Heart right ventricle (tissue), 16 donors: Measurements from ENCODE around the gene PNMA8A. TPM values are rescaled to one million over a fixed set of nuclear protein-coding genes. Genes with fewer than 3 reads are reported as not detected.

Experiments
- ATAC-seq, 8 donors: fragments of 200-7000 bp; cut with Tn5 transposase; one replicate each; pipeline ENCODE4 v1.9.1; 2020; ENCODE audit warnings: mild to moderate bottlenecking in 8 of 8, moderate library complexity in 8 of 8, moderate number of reproducible peaks in 1 of 8
- DNase-seq, 2 donors: peaks; one replicate each; pipeline ENCODE4 v3.0.0-alpha.2; 2020
- H3K27ac ChIP-seq, 10 donors: fragments of 200-600 bp; sonication (generic) in 2 of 10; one replicate each; pipeline versions ENCODE4 v1.5.0 to v1.8.0; 2020 to 2022; ENCODE audit warnings: mild to moderate bottlenecking in 3 of 10
- H3K27me3 ChIP-seq, 7 donors: fragments of 200-600 bp; one replicate each; pipeline ENCODE4 v1.8.0; 2021 to 2022; ENCODE audit warnings: mild to moderate bottlenecking in 2 of 7
- H3K36me3 ChIP-seq, 9 donors: fragments of 200-600 bp; sonication (generic) in 1 of 9; one replicate each; pipeline versions ENCODE4 v1.5.0 to v1.8.0; 2020 to 2022; ENCODE audit warnings: mild to moderate bottlenecking in 2 of 9
- H3K4me1 ChIP-seq, 9 donors: fragments of 200-600 bp; sonication (generic) in 1 of 9; one replicate each; pipeline versions ENCODE4 v1.5.0 to v1.8.0; 2020 to 2022; ENCODE audit warnings: mild to moderate bottlenecking in 4 of 9
- H3K4me3 ChIP-seq, 10 donors: fragments of 200-600 bp; sonication (generic) in 2 of 10; one replicate each; pipeline versions ENCODE4 v1.5.0 to v1.8.0; 2020 to 2022; ENCODE audit warnings: mild to moderate bottlenecking in 7 of 10, moderate library complexity in 2 of 10
- H3K9me3 ChIP-seq, 11 donors: fragments of 200-600 bp in 10 of 11; sonication (generic) in 2 of 11; one replicate each; pipeline versions ENCODE4 v1.5.0 to v1.8.0; 2013 to 2022; ENCODE audit warnings: mild to moderate bottlenecking in 2 of 11, control low read depth in 1 of 11, moderate library complexity in 1 of 11
- WGBS, 2 donors: extraction: QIAGEN DNeasy Blood & Tissue Kit; methylation state at CpG; one replicate each; pipeline ENCODE4 v1.1.7; 2013; ENCODE audit warnings: inconsistent platforms in 1 of 2; 5-methylcytosine and 5-hydroxymethylcytosine counted together
- intact Hi-C, 10 donors: fragments of 100-400 bp; cut with DNase I; formaldehyde crosslinking; loops; one replicate each; pipeline versions ENCODE4 v1.11.1 to v1.14.2; 2022
- polyA plus RNA-seq, 2 donors: library from polyadenylated mRNA; stranded (reverse); fragments of 200-250 nt; gene quantifications; one replicate each; pipeline ENCODE4 v1.2.3, GENCODE V29; 2013
- total RNA-seq, 10 donors: library from RNA; stranded (reverse); fragmentation: NEBNext Ultra II Directional in 3 of 10; extraction: Animal tissue kit (Norgen Biotek cat#: 25700) in 3 of 10; gene quantifications; one replicate each; pipeline versions ENCODE4 v1.2.1 to v1.2.4, GENCODE V29; 2021 to 2023
- TF ChIP-seq, protein P1 (sequence below), 9 donors: fragments of 200-600 bp; sonication (generic) in 2 of 9; IDR thresholded peaks; one replicate each; pipeline versions ENCODE4 v1.5.0 to v1.8.0; 2021 to 2022; ENCODE audit warnings: antibody characterized with exemption in 9 of 9, mild to moderate bottlenecking in 5 of 9, moderate library complexity in 1 of 9
- donor health status: Arrhythmogenic right ventricular cardiomyopathy.
- donor health status: ischemic (EF 13 %, LVEDD 7.1; RV severe dilation, severe dysfunction).
- donor health status: healthy with polysubstance abuse.
- donor health status: DM: no; HTN: yes; CAD: no.
- donor health status: DM: no; HTN: no; CAD: no.
- donor health status: ischemic (EF 25% LVEDD 6.9; RV normal size, moderate dysfunction).
- donor health status: ischemic (EF 25% LVEDD 5.7; RV mildly dilated, moderate dysfunction).
- donor health status: healthy.
- donor health status: DM: yes; HTN: yes; CAD: no.
- donor health status: Ischemic cardiomyopathy.
- donor health status: ischemic (EF 35%, LVEDD 5.7; RV mildly dilated, moderate dysfunction).
- donor health status: nonischemic (EF 11% LVEDD 7.7; RV severe dilation, severe dysfunction).
- donor health status: DM: yes; HTN: yes; CAD: no.
- donor health status: PGD.
- donor health status: ischemic (EF 29% LVEDD 5.4; RV normal size, mild dysfunction).
- donor health status: nonischemic (EF 23%, LVEDD 6.1; RV moderate dilation, normal function).

The PNMA8A gene
- total and polyA plus RNA-seq, 12 donors: 2.8 to 12.3 (median 8.7) TPM

DNA sequence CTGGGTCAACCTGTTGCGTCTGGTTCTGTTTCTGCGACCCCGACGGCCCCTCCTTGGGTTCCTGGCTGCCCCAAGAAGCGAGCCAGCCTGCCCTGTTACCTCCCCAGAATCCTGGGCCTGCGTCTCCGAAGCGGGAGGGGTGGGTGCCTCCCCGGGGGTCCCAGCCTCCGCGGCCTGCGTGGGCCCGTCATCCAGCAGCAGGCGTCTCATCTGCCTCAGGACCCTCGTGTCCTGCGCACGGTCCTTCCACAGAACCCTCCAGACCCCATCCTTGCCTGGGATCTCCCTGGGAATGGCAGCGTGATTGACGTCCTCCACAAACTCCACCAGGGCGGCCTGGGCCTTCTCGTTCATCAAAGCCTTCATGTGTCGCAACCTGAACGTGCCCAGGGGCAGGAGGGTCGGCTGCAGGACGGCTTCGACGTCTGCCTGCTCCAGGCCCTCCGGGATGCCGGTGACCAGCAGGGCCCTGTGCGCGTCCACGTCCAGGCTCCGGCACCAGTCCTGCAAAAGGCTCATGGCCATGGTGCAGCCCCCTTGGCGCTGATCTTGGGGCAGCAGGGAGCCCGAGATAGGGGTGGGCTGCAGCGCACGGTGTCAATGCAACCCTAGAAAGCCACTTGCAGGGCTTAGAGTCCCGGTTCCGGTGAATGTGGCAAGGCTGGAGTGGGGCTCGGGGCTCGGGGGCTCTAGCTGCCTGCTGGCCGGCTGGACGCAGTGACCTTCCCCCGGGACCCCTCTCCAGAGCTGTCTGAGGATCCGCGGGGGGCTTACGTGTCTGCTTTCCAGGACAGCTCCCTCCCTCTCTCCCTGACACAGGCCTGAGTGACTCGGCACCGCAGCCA, 23.8 kb upstream of the PNMA8A start:
- intact Hi-C loops: loop anchor here in 1 of 10 donors (10.0 kb wide), 1 partner anchor 220 kb away; no protein-coding TSS in a partner anchor
- H3K4me3 ChIP-seq: peak overlapping the region in 9 of 10 donors; percentile 7 to 51 (median 46)
- 38 to 49% methylated on average over 49 of the region's 49 CpGs for WGBS, 2 donors

DNA sequence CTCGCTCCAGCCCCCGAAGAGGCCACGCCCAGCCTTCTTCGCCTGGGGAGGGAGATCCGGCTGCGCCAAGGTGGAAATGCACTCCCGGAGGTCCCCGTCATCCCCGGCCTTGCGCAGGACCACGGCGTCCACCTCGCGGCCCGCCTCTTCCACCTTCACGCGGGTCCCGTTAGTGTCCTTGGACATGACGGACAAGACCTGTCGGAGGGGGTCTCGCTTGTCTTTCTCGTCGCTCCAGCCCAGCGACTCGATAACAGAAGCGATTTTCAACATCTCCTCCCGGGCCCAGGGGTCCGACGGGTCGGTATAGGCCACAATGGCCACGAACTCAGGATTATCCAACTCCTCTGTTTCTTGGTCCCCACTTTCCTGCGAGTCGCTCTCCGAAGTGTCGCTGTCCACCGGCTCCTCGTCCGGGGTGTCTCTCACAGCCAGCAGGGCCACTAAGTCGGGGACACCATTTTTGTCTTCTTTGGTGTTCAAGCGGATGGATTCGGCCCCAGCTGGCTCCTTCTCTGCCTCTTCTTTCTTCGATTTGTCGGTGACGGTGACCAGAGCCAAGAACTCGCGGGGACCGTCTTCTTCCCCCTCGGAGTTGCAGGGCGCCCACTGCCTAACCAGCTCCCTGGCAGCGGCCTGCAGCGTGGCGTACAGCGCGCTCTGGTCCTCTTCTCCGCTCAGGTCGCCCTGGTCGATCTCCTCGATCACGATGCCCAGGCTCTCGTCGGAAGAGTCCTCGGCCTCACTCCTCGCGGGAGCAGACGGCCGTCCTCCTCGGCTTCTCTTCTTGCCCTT, 23.0 kb upstream of the PNMA8A start:
- ATAC-seq: peak in 2 of 8 donors; percentile 10 to 29
- H3K27me3 ChIP-seq: peaks cover 2 to 67% (median 48%) of the 10 kb centered on the region in 7 donors
- peak overlapping the region in 6 of 10 donors; percentile 73 to 85 (median 78) for H3K27ac ChIP-seq
- no peaks in the 10 kb centered on the region for H3K36me3 ChIP-seq
- peaks cover 7 to 50% (median 28%) of the 10 kb centered on the region in 9 donors for H3K4me1 ChIP-seq
- 40 to 51% methylated on average over 67 of the region's 67 CpGs for WGBS, 2 donors
- intact Hi-C loops: loop anchor here in 1 of 10 donors (10.0 kb wide), 1 partner anchor 220 kb away; no protein-coding TSS in a partner anchor
- peak overlapping the region; percentile 21 to 62 (median 56) for H3K4me3 ChIP-seq
- peak in 1 of 2 donors; percentile 17 for DNase-seq
- H3K9me3 ChIP-seq: no peaks in the 10 kb centered on the region
- TF ChIP-seq, protein P1, sequence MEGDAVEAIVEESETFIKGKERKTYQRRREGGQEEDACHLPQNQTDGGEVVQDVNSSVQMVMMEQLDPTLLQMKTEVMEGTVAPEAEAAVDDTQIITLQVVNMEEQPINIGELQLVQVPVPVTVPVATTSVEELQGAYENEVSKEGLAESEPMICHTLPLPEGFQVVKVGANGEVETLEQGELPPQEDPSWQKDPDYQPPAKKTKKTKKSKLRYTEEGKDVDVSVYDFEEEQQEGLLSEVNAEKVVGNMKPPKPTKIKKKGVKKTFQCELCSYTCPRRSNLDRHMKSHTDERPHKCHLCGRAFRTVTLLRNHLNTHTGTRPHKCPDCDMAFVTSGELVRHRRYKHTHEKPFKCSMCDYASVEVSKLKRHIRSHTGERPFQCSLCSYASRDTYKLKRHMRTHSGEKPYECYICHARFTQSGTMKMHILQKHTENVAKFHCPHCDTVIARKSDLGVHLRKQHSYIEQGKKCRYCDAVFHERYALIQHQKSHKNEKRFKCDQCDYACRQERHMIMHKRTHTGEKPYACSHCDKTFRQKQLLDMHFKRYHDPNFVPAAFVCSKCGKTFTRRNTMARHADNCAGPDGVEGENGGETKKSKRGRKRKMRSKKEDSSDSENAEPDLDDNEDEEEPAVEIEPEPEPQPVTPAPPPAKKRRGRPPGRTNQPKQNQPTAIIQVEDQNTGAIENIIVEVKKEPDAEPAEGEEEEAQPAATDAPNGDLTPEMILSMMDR (IDR thresholded peaks at IDR 0.05): no peak

More for the DNA sequence above, 23.8 kb upstream of the PNMA8A start:
- H3K9me3 ChIP-seq: no peaks in the 10 kb centered on the region
- no peaks in the 10 kb centered on the region for H3K36me3 ChIP-seq
- peak overlapping the region in 2 of 10 donors; percentile 48 to 50 for H3K27ac ChIP-seq
- ATAC-seq: peak in 1 of 8 donors; percentile 13
- H3K4me1 ChIP-seq: peaks cover 5 to 41% (median 20%) of the 10 kb centered on the region in 9 donors
- no peak for DNase-seq
- H3K27me3 ChIP-seq: peaks cover 0 to 59% (median 40%) of the 10 kb centered on the region in 7 donors
- TF ChIP-seq, protein P1 (IDR thresholded peaks at IDR 0.05): no peak

DNA sequence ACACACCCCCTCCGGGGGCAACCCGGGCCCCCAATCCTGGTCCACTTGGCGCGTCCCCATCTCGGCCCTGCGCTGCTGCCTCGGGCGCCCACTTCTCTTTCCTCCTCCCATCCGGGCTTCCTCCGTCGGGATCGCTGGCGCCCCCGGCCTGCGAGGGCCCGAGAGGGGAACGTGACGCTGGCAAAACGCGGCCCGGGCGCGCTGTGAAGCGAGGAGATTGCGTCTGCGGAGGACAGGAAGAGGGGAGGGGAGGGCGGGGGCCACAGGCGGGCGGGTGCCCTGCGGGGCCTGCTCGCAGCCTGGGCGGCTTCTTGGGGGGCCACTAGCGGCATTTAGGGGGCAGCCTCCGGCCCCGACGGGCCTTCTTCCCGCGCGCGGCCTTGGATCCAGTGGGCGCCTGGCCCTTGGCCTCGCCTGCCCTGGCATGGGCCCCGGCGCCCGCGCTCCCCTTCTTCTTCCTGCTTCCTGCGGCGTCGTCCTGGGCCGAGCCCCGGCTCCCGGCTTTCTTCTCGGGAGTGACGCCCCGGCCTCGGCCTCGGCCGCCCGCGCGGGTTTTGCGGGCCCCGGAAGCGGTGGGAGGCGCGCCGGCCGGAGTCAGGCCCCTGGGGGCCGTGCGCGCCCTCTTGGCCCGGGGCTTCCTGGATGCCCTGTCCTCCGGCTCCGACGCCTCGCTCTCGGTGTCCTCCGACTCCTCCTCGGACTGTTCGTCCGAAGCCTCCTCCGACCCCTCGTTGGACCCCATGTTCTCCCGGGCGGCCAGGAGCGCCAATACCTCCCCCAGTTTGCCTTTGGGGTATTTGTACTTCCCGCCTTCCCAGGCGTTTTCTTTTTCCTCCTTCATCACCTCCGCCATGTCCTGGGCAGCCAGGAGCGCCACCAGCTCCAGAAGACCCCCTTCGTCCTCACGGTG, 22.1 kb upstream of the PNMA8A start:
- Histone ChIP-seq H3K27ac (peak overlapping the region in 9 of 10 donors; percentile 27 to 85 (median 75)), H3K4me1 (peaks cover 7 to 54% (median 34%) of the 10 kb centered on the region in 9 donors), H3K36me3 (no peaks in the 10 kb centered on the region), H3K27me3 (peaks cover 3 to 76% (median 57%) of the 10 kb centered on the region in 7 donors), H3K4me3 (peak overlapping the region; percentile 21 to 62 (median 56)), H3K9me3 (no peaks in the 10 kb centered on the region)
- ATAC-seq (peak in 7 of 8 donors; percentile 15 to 50 (median 38)), DNase-seq (peak in 1 of 2 donors; percentile 55)
- TF ChIP-seq, protein P1 (IDR thresholded peaks at IDR 0.05): no peak
- intact Hi-C loops: loop anchor here in 1 of 10 donors (10.0 kb wide), 1 partner anchor 219 kb away; no protein-coding TSS in a partner anchor
- 3% methylated on average over 77 to 92 of the region's 92 CpGs for WGBS, 2 donors
